Astrocyte (in vitro differentiated cells and primary cell): ENCODE measurements around the gene LIMA1. TPM values are rescaled to one million over a fixed set of nuclear protein-coding genes. Genes with fewer than 3 reads are reported as not detected.
A peak's percentile ranks its signal among the peaks of the same experiment; 100 is the strongest.

ENCODE experiments used
- DNase-seq: peaks from one replicate; pipeline ENCODE4 v3.0.0-alpha.2; 2010; ENCODE audit warnings: low read depth
- FAIRE-seq: peaks from 2 replicates; lab custom pipeline; 2011; peaks lifted over from hg19 to GRCh38; lab: Jason Lieb, UNC
- H2AFZ ChIP-seq: 2 replicates; pipeline ENCODE4 v1.6.0; 2012; ENCODE audit warnings: low read depth, low read length, inconsistent platforms
- H3K27ac ChIP-seq: 2 replicates; pipeline ENCODE4 v1.5.1; 2011; ENCODE audit warnings: low read depth, low read length, inconsistent platforms
- H3K27me3 ChIP-seq: 2 replicates; pipeline ENCODE4 v1.6.0; 2011; ENCODE audit warnings: low read length, inconsistent platforms; ENCODE audit not compliant: insufficient read depth
- H3K36me3 ChIP-seq: 2 replicates; pipeline ENCODE4 v1.5.1; 2011; ENCODE audit warnings: low read length, inconsistent platforms; ENCODE audit not compliant: insufficient read depth
- H3K4me1 ChIP-seq: 2 replicates; pipeline ENCODE4 v1.5.1; 2011; ENCODE audit warnings: low read length, inconsistent platforms; ENCODE audit not compliant: insufficient read depth
- H3K4me2 ChIP-seq: 2 replicates; pipeline ENCODE4 v1.6.0; 2012; ENCODE audit warnings: low read length, inconsistent platforms
- H3K4me3 ChIP-seq: 2 replicates; pipeline ENCODE4 v1.5.1; 2011; ENCODE audit warnings: low read depth, mild to moderate bottlenecking, low read length, inconsistent platforms; ENCODE audit not compliant: insufficient read depth
- H3K79me2 ChIP-seq: 2 replicates; pipeline ENCODE4 v1.6.0; 2012; ENCODE audit warnings: mild to moderate bottlenecking, low read length, inconsistent platforms; ENCODE audit not compliant: insufficient read depth
- H3K9ac ChIP-seq: 2 replicates; pipeline ENCODE4 v1.6.0; 2012; ENCODE audit warnings: mild to moderate bottlenecking, low read length, inconsistent platforms
- H3K9me3 ChIP-seq: 2 replicates; pipeline ENCODE4 v1.5.1; 2012; ENCODE audit warnings: low read depth, mild to moderate bottlenecking, low read length, inconsistent platforms; ENCODE audit not compliant: insufficient read depth
- H4K20me1 ChIP-seq: 2 replicates; pipeline ENCODE4 v1.6.0; 2012; ENCODE audit warnings: low read length, inconsistent platforms; ENCODE audit not compliant: insufficient read depth
- H3K27ac Mint-ChIP-seq: one replicate; pipeline ENCODE4 v1.8.0; 2021; ENCODE audit warnings: mild to moderate bottlenecking, mixed read lengths; ENCODE audit not compliant: unreplicated experiment
- H3K27me3 Mint-ChIP-seq: one replicate; pipeline ENCODE4 v1.8.0; 2021; ENCODE audit warnings: low read depth, mixed read lengths; ENCODE audit not compliant: unreplicated experiment
- H3K36me3 Mint-ChIP-seq: one replicate; pipeline ENCODE4 v1.8.0; 2021; ENCODE audit warnings: low read depth, mixed read lengths; ENCODE audit not compliant: unreplicated experiment
- H3K4me1 Mint-ChIP-seq: one replicate; pipeline ENCODE4 v1.8.0; 2021; ENCODE audit warnings: low read depth, mixed read lengths; ENCODE audit not compliant: unreplicated experiment
- H3K4me3 Mint-ChIP-seq: one replicate; pipeline ENCODE4 v1.8.0; 2021; ENCODE audit warnings: mild to moderate bottlenecking, moderate library complexity, mixed read lengths; ENCODE audit not compliant: unreplicated experiment
- H3K9me3 Mint-ChIP-seq: one replicate; pipeline ENCODE4 v1.8.0; 2021; ENCODE audit warnings: mild to moderate bottlenecking, mixed read lengths; ENCODE audit not compliant: unreplicated experiment
- CTCF ChIP-seq: IDR thresholded peaks from 2 replicates; pipeline ENCODE4 v1.5.1; 2011; ENCODE audit warnings: low read depth, mild to moderate bottlenecking, inconsistent platforms, low read length, moderate library complexity; ENCODE audit not compliant: insufficient read depth
- EZH2 ChIP-seq: IDR thresholded peaks from 2 replicates; pipeline ENCODE4 v1.6.1; 2012; ENCODE audit warnings: mild to moderate bottlenecking, low read length, inconsistent platforms; ENCODE audit not compliant: insufficient read depth
- total RNA-seq: library from RNA; stranded (reverse); gene quantifications from 2 replicates; pipeline ENCODE4 v1.2.1, GENCODE V29; 2021

The LIMA1 gene
- total RNA-seq, 1 donor from 2014 or later, result 173 TPM

- no peak for TF ChIP-seq CTCF
- no peak for TF ChIP-seq EZH2
- no peak for DNase-seq
- H3K36me3 Mint-ChIP-seq, result peaks cover 4% of the 10 kb centered on the region
- no peaks in the 10 kb centered on the region for H3K27me3 Mint-ChIP-seq
- Histone ChIP-seq H4K20me1 (no peaks in the 10 kb centered on the region), H2AFZ (no peak overlapping the region), H3K36me3 (no peaks in the 10 kb centered on the region), H3K4me2 (no peak overlapping the region), H3K79me2 (no peaks in the 10 kb centered on the region), H3K27me3 (no peaks in the 10 kb centered on the region), H3K9me3 (no peaks in the 10 kb centered on the region), H3K9ac (no peak overlapping the region), H3K27ac (no peak overlapping the region), H3K4me3 (no peak overlapping the region), H3K4me1 (peaks cover 7% of the 10 kb centered on the region)
- H3K9me3 Mint-ChIP-seq, result no peaks in the 10 kb centered on the region
- H3K4me1 Mint-ChIP-seq, result peaks cover 8% of the 10 kb centered on the region
- H3K27ac Mint-ChIP-seq, result no peak overlapping the region
- H3K4me3 Mint-ChIP-seq, result no peak overlapping the region
- FAIRE-seq, result no peak
These were observed 1.9 kb upstream of the LIMA1 start for GRCh38 chr12:50285253-50285652.

GRCh38 chr12:50282721-50283228, 545 bp downstream of the LIMA1 start:
- Mint-ChIP-seq H3K9me3 (no peaks in the 10 kb centered on the region), H3K36me3 (peaks cover 4% of the 10 kb centered on the region), H3K27ac (peak overlapping the region; percentile 29), H3K27me3 (no peaks in the 10 kb centered on the region), H3K4me3 (peak overlapping the region; percentile 97), H3K4me1 (peaks cover 8% of the 10 kb centered on the region)
- Histone ChIP-seq H3K27ac (no peak overlapping the region), H3K36me3 (no peaks in the 10 kb centered on the region), H3K4me1 (peaks cover 7% of the 10 kb centered on the region), H3K4me2 (peak overlapping the region; percentile 95), H4K20me1 (no peaks in the 10 kb centered on the region), H2AFZ (peak overlapping the region; percentile 98), H3K27me3 (no peaks in the 10 kb centered on the region), H3K9me3 (no peaks in the 10 kb centered on the region), H3K4me3 (peak overlapping the region; percentile 89), H3K79me2 (no peaks in the 10 kb centered on the region), H3K9ac (peak overlapping the region; percentile 83)
- DNase-seq (peak; percentile 28), FAIRE-seq (no peak)
- no peak for TF ChIP-seq CTCF
- no peak for TF ChIP-seq EZH2

GRCh38 chr12:50279501-50279900, 3.8 kb downstream of the LIMA1 start:
- Histone ChIP-seq H2AFZ (no peak overlapping the region), H4K20me1 (no peaks in the 10 kb centered on the region), H3K9ac (no peak overlapping the region), H3K4me1 (peaks cover 7% of the 10 kb centered on the region), H3K27me3 (no peaks in the 10 kb centered on the region), H3K4me2 (no peak overlapping the region), H3K79me2 (no peaks in the 10 kb centered on the region), H3K27ac (no peak overlapping the region), H3K36me3 (no peaks in the 10 kb centered on the region), H3K4me3 (no peak overlapping the region), H3K9me3 (no peaks in the 10 kb centered on the region)
- Mint-ChIP-seq H3K36me3 (peaks cover 4% of the 10 kb centered on the region), H3K27me3 (no peaks in the 10 kb centered on the region), H3K27ac (peak overlapping the region; percentile 8), H3K9me3 (no peaks in the 10 kb centered on the region), H3K4me3 (no peak overlapping the region), H3K4me1 (peaks cover 8% of the 10 kb centered on the region)
- DNase-seq, result no peak
- no peak for FAIRE-seq
- TF ChIP-seq CTCF (no peak), EZH2 (no peak)
